DMS79 treated with DMSO at 0.1 percent for 48 hours (cell line): ENCODE data around the gene TIE1.

Experiments
- DNase-seq: peaks from one replicate; lab custom pipeline; 2025; lab: John Stamatoyannopoulos, UW

The TIE1 gene

GRCh38 chr1:43274125-43274803 is 26.5 kb upstream of the TIE1 start:
- DNase-seq = peak; percentile 60

- no peak for DNase-seq
Observed at GRCh38 chr1:43274804-43275180, 26.0 kb upstream of the TIE1 start.

- no peak for DNase-seq
Observed at GRCh38 chr1:43275826-43276620, 24.8 kb upstream of the TIE1 start.

GRCh38 chr1:43276673-43277072 is 24.1 kb upstream of the TIE1 start:
- DNase-seq = no peak

GRCh38 chr1:43277116-43277876 is 23.5 kb upstream of the TIE1 start:
- DNase-seq = no peak

GRCh38 chr1:43279161-43279560 is 21.6 kb upstream of the TIE1 start:
- no peak for DNase-seq

GRCh38 chr1:43279666-43280065 is 21.1 kb upstream of the TIE1 start:
- DNase-seq = no peak

GRCh38 chr1:43280692-43281091 is 20.1 kb upstream of the TIE1 start:
- DNase-seq = no peak

- no peak for DNase-seq
Observed at GRCh38 chr1:43282220-43283195, 18.3 kb upstream of the TIE1 start.

GRCh38 chr1:43284065-43284464 is 16.7 kb upstream of the TIE1 start:
- DNase-seq = no peak

GRCh38 chr1:43284546-43285110 is 16.2 kb upstream of the TIE1 start:
- DNase-seq = peak; percentile 49

GRCh38 chr1:43285269-43285990 is 15.4 kb upstream of the TIE1 start, which contains the start of gene C1orf210:
TSS of gene C1orf210 (minus strand) at chr1:43285581. CDS start at chr1:43283270, 2,311 bp downstream.
- DNase-seq = peak; percentile 89

- DNase-seq = no peak
Observed at GRCh38 chr1:43286115-43286514, 14.7 kb upstream of the TIE1 start.

GRCh38 chr1:43286533-43286932 is 14.2 kb upstream of the TIE1 start:
- DNase-seq = no peak

GRCh38 chr1:43288058-43288784 is 12.6 kb upstream of the TIE1 start:
- no peak for DNase-seq

- DNase-seq = no peak
Observed at GRCh38 chr1:43288785-43289706, 11.7 kb upstream of the TIE1 start.

GRCh38 chr1:43292216-43292615 is 8.6 kb upstream of the TIE1 start:
- no peak for DNase-seq

- no peak for DNase-seq
Observed at GRCh38 chr1:43292679-43293078, 8.1 kb upstream of the TIE1 start.

GRCh38 chr1:43293176-43293575 is 7.6 kb upstream of the TIE1 start:
- no peak for DNase-seq
